Measurements from ENCODE around the gene PAGR1.
A peak's percentile ranks its signal among the peaks of the same experiment; 100 is the strongest.

The PAGR1 gene

DNA sequence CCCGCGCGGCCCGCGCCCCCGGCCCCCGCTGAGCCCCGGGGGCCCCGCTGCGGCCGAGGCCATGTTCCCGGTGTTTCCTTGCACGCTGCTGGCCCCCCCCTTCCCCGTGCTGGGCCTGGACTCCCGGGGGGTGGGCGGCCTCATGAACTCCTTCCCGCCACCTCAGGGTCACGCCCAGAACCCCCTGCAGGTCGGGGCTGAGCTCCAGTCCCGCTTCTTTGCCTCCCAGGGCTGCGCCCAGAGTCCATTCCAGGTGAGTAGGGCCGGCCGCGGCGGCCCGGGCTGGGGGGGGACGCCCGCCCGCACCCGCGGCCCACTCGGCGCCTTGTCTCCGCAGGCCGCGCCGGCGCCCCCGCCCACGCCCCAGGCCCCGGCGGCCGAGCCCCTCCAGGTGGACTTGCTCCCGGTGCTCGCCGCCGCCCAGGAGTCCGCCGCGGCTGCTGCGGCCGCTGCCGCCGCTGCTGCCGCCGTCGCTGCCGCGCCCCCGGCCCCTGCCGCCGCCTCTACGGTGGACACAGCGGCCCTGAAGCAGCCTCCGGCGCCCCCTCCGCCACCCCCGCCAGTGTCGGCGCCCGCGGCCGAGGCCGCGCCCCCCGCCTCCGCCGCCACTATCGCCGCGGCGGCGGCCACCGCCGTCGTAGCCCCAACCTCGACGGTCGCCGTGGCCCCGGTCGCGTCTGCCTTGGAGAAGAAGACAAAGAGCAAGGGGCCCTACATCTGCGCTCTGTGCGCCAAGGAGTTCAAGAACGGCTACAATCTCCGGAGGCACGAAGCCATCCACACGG, 9.1 kb upstream of the PAGR1 start:
- peaks cover 42% of the 10 kb centered on the region for H3K4me1 Mint-ChIP-seq (ENCODE audit: low read depth)
- H3K27me3 Mint-ChIP-seq = no peaks in the 10 kb centered on the region
- no peaks in the 10 kb centered on the region for H3K9me3 Mint-ChIP-seq (ENCODE audit: low read depth)
- peak overlapping the region; percentile 83 for H3K27ac Mint-ChIP-seq
- peak overlapping the region; percentile 97 for H3K4me3 Mint-ChIP-seq
- H3K36me3 Mint-ChIP-seq = peaks cover 9% of the 10 kb centered on the region

DNA sequence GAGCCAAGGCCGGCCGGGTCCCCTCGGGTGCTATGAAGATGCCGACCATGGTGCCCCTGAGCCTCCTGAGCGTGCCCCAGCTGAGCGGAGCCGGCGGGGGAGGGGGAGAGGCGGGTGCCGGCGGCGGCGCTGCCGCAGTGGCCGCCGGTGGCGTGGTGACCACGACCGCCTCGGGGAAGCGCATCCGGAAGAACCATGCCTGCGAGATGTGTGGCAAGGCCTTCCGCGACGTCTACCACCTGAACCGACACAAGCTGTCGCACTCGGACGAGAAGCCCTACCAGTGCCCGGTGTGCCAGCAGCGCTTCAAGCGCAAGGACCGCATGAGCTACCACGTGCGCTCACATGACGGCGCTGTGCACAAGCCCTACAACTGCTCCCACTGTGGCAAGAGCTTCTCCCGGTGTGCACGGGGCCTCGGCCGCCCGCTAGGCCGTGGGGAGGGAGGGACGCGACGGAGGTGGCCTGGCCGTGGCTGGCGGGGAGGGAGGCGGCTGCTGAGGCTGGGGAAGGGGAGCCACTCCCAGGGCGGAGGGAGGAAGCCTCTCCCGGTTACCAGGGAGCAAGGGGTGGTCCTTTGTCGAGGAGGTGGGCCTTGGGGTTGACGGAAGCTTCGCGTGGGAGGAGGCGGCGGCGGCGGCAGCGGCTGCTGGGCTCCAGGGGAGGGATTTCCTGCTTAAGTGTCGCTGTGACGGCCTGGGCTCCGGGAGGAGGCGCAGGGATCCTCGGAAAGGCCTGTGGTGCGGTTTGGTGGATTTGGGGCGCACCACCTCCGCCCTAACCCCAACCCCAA, 8.3 kb upstream of the PAGR1 start:
- peak overlapping the region; percentile 98 for H3K27ac Mint-ChIP-seq
- H3K36me3 Mint-ChIP-seq = peaks cover 9% of the 10 kb centered on the region
- H3K4me3 Mint-ChIP-seq = peak overlapping the region; percentile 97
- peaks cover 42% of the 10 kb centered on the region for H3K4me1 Mint-ChIP-seq (ENCODE audit: low read depth)
- H3K27me3 Mint-ChIP-seq = no peaks in the 10 kb centered on the region
- no peaks in the 10 kb centered on the region for H3K9me3 Mint-ChIP-seq (ENCODE audit: low read depth)

DNA sequence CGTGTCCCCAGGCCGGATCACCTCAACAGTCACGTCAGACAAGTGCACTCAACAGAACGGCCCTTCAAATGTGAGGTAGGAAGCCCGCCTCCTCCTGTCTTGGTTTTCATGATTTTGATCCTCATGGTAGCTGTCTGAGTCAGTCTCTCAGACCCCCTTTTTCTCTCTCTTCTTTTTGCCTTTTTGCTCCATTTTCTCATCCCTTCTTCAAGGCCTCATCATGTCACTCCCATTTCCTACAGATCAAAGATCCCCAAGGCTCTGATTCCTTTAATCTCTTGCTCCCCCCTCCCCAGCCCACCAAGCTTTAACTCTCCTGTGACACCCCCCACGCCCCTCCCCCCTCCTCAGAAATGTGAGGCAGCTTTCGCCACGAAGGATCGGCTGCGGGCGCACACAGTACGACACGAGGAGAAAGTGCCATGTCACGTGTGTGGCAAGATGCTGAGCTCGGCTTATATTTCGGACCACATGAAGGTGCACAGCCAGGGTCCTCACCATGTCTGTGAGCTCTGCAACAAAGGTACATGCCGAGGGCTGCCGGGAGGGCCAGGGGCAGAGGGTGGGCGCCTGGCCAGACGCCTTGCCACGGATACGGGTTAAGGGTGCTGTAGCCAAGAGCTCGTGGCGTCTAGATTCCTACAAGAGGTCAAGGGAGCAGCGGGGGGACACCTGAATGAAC, 7.6 kb upstream of the PAGR1 start:
- Mint-ChIP-seq H3K4me1 (ENCODE audit: low read depth) (peaks cover 42% of the 10 kb centered on the region), H3K27me3 (no peaks in the 10 kb centered on the region), H3K36me3 (peaks cover 9% of the 10 kb centered on the region), H3K27ac (peak overlapping the region; percentile 98), H3K4me3 (peak overlapping the region; percentile 97), H3K9me3 (ENCODE audit: low read depth) (no peaks in the 10 kb centered on the region)

DNA sequence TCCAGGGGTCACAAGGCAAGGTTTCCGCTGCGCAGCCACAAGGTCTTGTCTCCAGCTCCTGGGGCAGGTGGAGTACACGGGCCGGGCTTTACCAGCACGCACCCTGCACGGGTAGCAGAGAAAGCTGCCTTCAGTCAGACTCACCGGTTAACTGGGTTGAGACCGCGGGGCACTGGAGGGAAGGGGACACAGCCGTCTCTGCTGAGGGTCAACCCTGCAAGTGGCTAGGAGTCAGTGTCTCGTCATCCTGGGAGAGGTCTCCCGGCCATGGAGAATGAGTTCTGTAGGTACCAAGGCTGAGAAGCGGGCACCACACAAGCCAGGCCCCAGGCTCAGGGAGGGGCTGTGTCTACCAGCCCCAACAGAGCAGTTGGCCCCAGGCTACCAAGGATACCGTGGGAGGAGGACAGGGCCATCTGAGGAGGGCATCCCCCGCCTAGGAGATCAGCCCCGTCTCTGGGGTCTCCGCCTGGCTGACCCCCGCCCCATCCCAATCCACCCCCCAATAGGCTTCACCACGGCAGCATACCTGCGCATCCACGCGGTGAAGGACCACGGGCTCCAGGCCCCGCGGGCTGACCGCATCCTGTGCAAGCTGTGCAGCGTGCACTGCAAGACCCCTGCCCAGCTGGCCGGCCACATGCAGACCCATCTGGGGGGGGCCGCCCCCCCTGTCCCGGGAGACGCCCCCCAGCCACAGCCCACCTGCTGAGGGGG, 6.8 kb upstream of the PAGR1 start:
- H3K27me3 Mint-ChIP-seq = no peaks in the 10 kb centered on the region
- H3K4me3 Mint-ChIP-seq = peak overlapping the region; percentile 97
- peaks cover 41% of the 10 kb centered on the region for H3K4me1 Mint-ChIP-seq (ENCODE audit: low read depth)
- H3K36me3 Mint-ChIP-seq = peaks cover 9% of the 10 kb centered on the region
- peak overlapping the region; percentile 98 for H3K27ac Mint-ChIP-seq
- H3K9me3 Mint-ChIP-seq (ENCODE audit: low read depth) = no peaks in the 10 kb centered on the region

DNA sequence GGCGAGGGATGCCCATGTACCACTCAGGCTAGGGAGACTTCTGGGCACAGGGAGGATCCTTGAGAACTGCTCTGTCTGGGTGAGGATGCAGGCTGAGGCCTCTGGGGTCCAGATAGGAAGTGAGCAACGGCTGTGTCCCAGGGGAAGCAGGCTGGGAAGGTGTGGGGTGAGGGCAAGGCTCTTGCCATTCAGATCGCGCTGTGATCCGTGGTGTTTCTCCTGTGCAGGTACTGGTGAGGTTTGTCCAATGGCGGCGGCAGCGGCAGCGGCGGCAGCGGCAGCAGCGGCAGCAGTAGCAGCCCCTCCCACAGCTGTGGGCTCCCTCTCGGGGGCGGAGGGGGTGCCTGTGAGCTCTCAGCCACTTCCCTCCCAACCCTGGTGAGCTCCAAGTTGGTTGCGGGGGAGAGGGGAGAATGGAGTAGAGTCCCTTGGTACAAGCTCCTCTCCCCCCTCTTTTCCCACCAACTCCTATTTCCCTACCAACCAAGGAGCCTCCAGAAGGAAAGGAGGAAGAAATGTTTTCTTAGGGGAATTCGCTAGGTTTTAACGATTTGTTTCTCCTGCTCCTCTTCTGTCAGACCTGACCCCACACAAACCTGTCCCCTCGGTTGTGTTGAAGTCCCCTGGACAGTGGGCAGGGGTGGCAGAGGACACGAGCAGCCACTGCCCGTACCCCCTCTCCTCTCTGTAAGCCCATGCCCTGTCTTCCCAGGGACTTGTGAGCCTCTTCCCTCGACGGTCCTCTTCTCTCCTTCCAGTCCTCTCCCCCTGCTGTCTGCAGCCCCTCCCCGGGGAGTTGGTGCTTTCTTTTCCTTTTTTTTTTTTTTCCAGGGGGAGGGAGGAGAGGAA, 5.9 kb upstream of the PAGR1 start:
- peak overlapping the region; percentile 93 for H3K4me3 Mint-ChIP-seq

DNA sequence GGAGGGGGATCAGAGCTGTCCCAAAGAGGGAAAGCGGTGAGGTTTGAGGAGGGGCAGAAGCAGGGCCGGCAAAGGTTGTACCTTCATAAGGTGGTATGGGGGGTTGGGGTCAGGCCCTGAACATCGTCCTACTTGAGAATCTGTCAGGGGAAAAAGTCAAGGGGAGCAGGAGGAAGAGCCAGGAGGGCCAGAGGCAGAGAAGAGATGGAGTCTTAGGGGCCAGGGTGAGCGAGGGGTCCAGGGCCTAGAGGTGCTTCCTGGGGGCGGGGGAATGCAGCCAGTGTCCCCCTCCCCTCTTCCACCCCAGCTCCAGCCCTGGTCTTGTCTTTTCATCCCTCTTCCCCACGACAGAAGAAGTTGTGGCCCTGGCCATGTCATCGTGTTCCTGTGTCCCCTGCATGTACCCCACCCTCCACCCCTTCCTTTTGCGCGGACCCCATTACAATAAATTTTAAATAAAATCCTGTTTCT, 5.2 kb upstream of the PAGR1 start:
- Mint-ChIP-seq H3K27ac (peak overlapping the region; percentile 90), H3K4me1 (ENCODE audit: low read depth) (peaks cover 44% of the 10 kb centered on the region), H3K4me3 (peak overlapping the region; percentile 93)

More for the DNA sequence above, 5.9 kb upstream of the PAGR1 start:
- Mint-ChIP-seq H3K36me3 (peaks cover 7% of the 10 kb centered on the region), H3K27me3 (no peaks in the 10 kb centered on the region), H3K9me3 (ENCODE audit: low read depth) (no peaks in the 10 kb centered on the region), H3K27ac (peak overlapping the region; percentile 90), H3K4me1 (ENCODE audit: low read depth) (peaks cover 41% of the 10 kb centered on the region)

DNA sequence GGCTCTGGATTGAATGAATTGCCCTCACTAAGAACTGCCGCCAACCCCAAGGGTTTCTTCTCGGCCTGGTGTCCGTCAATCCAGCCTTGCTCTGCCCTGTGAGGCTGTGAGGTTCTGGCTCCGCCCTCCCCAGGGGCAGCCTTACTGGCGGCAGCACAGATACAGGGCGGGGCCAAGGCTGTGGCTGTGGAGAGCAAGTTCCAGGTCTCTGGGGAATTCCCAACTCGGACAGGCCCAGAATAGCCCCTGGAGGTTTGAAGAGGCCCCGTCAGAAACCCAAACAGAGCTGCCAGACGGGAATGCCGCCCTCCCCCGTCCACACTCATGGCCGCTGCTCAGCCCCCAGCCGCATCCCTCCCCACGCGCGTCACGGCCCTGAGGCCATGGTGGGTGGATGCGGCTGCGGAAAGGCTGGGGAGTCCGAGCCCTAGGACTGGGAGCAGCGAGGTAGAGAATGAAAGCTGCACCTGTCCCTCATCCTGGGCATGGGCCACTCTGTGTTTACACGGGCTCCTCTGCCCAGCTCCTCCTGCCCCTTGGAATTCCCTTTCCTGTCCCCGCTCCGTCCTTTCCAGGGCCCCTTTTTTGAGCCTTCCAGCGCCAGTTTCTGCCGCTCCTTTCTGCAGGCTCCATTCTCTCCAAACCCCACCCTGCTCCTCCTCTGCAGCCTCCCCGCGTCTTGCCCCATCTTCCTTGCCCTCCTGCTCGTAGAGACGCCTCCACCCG, 4.6 kb upstream of the PAGR1 start:
- peaks cover 7% of the 10 kb centered on the region for H3K36me3 Mint-ChIP-seq
- peak overlapping the region; percentile 93 for H3K4me3 Mint-ChIP-seq
- no peaks in the 10 kb centered on the region for H3K9me3 Mint-ChIP-seq (ENCODE audit: low read depth)
- peak overlapping the region; percentile 90 for H3K27ac Mint-ChIP-seq
- peaks cover 44% of the 10 kb centered on the region for H3K4me1 Mint-ChIP-seq (ENCODE audit: low read depth)
- H3K27me3 Mint-ChIP-seq = no peaks in the 10 kb centered on the region

More for the DNA sequence above, 5.2 kb upstream of the PAGR1 start:
- no peaks in the 10 kb centered on the region for H3K27me3 Mint-ChIP-seq
- peaks cover 7% of the 10 kb centered on the region for H3K36me3 Mint-ChIP-seq
- H3K9me3 Mint-ChIP-seq (ENCODE audit: low read depth) = no peaks in the 10 kb centered on the region

DNA sequence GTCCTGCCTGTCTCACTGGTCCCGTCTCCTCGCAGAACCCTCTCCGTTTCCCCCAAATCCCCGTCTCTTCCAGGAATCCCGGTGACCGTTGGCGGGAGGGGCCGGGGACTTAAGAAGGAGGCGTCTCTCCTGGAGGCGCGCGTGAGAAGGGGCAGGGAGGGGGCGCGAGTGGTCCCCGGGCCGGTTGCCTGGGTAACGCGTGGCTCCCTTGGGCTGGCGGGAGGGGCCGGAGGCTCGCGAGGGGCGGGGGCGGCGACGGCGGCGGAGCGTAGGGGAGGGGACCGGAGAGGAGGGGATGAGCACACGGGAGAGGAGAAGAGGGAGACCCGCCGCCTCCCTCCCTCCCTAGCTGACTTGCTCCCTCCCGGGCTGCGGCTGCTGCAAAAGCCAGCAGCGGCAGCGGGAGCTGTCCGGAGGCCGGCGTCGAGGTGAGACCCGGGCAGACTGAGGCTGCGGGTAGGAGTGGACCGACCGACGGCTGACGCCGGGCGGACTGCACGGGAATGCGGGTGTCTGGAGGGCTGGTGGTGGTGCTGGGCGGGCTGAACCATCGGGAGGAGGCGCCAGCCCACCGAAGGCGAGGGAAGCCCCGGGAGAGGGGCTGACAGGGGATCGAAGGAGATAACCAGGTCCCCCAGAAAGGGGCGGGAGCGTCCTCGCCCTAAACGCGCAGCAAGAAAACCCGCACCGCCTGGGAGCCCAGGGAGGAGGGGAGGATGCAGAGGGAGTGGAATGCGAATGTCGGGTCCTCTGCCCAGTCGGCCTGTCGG, 3.9 kb upstream of the PAGR1 start, which contains the start of gene PRRT2:
PRRT2 (plus strand) TSS at position 298 of the 770 bp plus-strand sequence. CDS start 862 bp downstream, outside the sequence.
- peaks cover 48% of the 10 kb centered on the region for H3K4me1 Mint-ChIP-seq (ENCODE audit: low read depth)
- peaks cover 7% of the 10 kb centered on the region for H3K36me3 Mint-ChIP-seq
- no peaks in the 10 kb centered on the region for H3K9me3 Mint-ChIP-seq (ENCODE audit: low read depth)
- no peaks in the 10 kb centered on the region for H3K27me3 Mint-ChIP-seq
- peak within 1 kb of the TSS; percentile 90 for H3K27ac Mint-ChIP-seq
- H3K4me3 Mint-ChIP-seq = peak within 1 kb of the TSS; percentile 93

DNA sequence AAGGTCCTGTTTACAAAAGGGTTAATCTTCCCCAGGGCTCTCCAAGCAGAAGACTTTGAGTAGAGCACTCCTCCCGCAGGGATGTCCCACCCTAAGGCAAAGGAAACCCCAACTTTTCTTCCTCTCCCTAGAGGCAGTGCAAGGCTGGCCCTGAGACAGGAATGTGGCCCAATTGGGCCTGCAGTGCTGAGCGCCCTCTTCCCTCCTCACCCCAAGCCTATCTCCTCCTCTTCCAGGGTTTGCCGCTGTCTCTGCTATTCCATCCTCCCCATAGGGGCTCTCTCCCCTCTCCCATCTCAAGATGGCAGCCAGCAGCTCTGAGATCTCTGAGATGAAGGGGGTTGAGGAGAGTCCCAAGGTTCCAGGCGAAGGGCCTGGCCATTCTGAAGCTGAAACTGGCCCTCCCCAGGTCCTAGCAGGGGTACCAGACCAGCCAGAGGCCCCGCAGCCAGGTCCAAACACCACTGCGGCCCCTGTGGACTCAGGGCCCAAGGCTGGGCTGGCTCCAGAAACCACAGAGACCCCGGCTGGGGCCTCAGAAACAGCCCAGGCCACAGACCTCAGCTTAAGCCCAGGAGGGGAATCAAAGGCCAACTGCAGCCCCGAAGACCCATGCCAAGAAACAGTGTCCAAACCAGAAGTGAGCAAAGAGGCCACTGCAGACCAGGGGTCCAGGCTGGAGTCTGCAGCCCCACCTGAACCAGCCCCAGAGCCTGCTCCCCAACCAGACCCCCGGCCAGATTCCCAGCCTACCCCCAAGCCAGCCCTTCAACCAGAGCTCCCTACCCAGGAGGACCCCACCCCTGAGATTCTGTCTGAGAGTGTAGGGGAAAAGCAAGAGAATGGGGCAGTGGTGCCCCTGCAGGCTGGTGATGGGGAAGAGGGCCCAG, 3.0 kb upstream of the PAGR1 start:
- Mint-ChIP-seq H3K9me3 (ENCODE audit: low read depth) (no peaks in the 10 kb centered on the region), H3K4me1 (ENCODE audit: low read depth) (peaks cover 50% of the 10 kb centered on the region), H3K27me3 (no peaks in the 10 kb centered on the region), H3K4me3 (peak overlapping the region; percentile 65), H3K27ac (no peak overlapping the region), H3K36me3 (peaks cover 7% of the 10 kb centered on the region)

DNA sequence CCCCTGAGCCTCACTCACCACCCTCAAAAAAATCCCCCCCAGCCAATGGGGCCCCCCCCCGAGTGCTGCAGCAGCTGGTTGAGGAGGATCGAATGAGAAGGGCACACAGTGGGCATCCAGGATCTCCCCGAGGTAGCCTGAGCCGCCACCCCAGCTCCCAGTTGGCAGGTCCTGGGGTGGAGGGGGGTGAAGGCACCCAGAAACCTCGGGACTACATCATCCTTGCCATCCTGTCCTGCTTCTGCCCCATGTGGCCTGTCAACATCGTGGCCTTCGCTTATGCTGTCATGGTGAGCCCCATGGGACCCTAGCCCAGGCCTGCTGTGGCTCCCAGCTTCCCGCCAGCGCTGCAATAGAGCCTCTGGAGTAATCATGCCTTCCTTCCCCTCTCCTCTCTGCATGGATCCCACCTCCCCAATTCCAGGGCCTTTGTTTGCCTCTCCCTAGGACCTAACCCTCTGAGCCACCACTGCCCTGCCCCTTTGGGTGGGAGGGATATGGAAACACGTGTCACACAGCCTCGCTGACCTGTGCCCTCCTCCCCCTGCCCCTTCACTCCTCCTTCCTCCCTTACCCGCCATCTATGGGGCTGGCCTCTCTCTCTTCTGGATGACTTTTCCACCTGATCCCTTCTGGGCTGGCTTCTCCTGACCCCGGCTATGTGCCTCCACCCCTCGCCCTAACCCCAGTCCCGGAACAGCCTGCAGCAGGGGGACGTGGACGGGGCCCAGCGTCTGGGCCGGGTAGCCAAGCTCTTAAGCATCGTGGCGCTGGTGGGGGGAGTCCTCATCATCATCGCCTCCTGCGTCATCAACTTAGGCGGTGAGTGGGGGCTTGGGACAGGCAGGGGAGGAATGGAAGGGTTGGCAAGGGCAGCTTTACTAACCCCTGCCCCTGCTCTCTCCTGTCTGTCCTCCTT, 2.0 kb upstream of the PAGR1 start:
- Mint-ChIP-seq H3K36me3 (peaks cover 6% of the 10 kb centered on the region), H3K27me3 (no peaks in the 10 kb centered on the region), H3K27ac (no peak overlapping the region), H3K9me3 (ENCODE audit: low read depth) (no peaks in the 10 kb centered on the region), H3K4me1 (ENCODE audit: low read depth) (peaks cover 50% of the 10 kb centered on the region), H3K4me3 (no peak overlapping the region)

DNA sequence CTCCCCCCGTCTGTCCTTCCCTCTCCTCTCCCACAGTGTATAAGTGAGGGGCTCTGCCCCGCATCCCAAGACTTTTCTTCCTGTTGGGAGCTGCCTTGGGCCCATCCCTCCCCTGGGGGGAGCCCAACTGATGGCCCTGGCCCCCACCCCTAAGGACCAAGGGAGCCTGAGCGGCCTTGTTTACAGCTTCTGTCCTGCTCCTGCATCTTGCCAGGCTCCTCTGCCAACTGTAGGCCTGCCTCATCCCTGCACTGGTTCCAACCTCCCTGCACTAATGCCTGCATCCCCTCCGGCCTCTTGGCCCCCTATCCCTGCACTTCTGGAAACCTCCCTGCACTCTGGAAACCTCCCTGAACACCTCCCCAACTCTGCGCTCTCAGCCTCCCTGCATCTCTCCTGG, 1.4 kb upstream of the PAGR1 start:
- Mint-ChIP-seq H3K27ac (peak overlapping the region; percentile 97), H3K36me3 (peaks cover 6% of the 10 kb centered on the region), H3K4me1 (ENCODE audit: low read depth) (peaks cover 53% of the 10 kb centered on the region), H3K4me3 (peak overlapping the region; percentile 95), H3K9me3 (ENCODE audit: low read depth) (no peaks in the 10 kb centered on the region), H3K27me3 (no peaks in the 10 kb centered on the region)

Data from activated naive CD8-positive, alpha-beta T cell (primary cell).